Osteocyte (in vitro differentiated cells): ENCODE data around the gene PRKG1. TPM values are rescaled to one million over a fixed set of nuclear protein-coding genes. Genes with fewer than 3 reads are reported as not detected.
"Not testable (repeated sequence)": the region's sequence is repeated elsewhere in the genome, so short reads cannot be mapped to it uniquely, and the experiment has no call there.

Source experiments
- DNase-seq: peaks from one replicate; pipeline ENCODE4 v3.0.0; 2021; ENCODE audit warnings: mixed read lengths; ENCODE audit not compliant: unreplicated experiment; ENCODE audit errors: extremely low spot score
- H3K27ac Mint-ChIP-seq: one replicate; pipeline ENCODE4 v1.8.0; 2021; ENCODE audit warnings: mild to moderate bottlenecking, mixed read lengths; ENCODE audit not compliant: unreplicated experiment
- H3K27me3 Mint-ChIP-seq: one replicate; pipeline ENCODE4 v1.8.0; 2021; ENCODE audit warnings: mixed read lengths; ENCODE audit not compliant: unreplicated experiment
- H3K36me3 Mint-ChIP-seq: one replicate; pipeline ENCODE4 v1.8.0; 2021; ENCODE audit warnings: mixed read lengths; ENCODE audit not compliant: unreplicated experiment
- H3K4me1 Mint-ChIP-seq: one replicate; pipeline ENCODE4 v1.8.0; 2021; ENCODE audit warnings: mixed read lengths; ENCODE audit not compliant: unreplicated experiment
- H3K4me3 Mint-ChIP-seq: one replicate; pipeline ENCODE4 v1.8.0; 2021; ENCODE audit warnings: mild to moderate bottlenecking, moderate library complexity, mixed read lengths; ENCODE audit not compliant: unreplicated experiment
- H3K9me3 Mint-ChIP-seq: one replicate; pipeline ENCODE4 v1.8.0; 2021; ENCODE audit warnings: mixed read lengths; ENCODE audit not compliant: unreplicated experiment
- total RNA-seq: library from RNA; stranded (reverse); gene quantifications from 2 replicates; pipeline ENCODE4 v1.2.1, GENCODE V29; 2021
- TF ChIP-seq, protein P1 (sequence below): fragments of 200-600 bp; sonication (generic); IDR thresholded peaks from 2 replicates; pipeline ENCODE4 v1.5.0; 2021; ENCODE audit warnings: antibody characterized with exemption, mild to moderate bottlenecking, moderate library complexity

PRKG1 gene
- total RNA-seq, 1 donor from 2014 or later: 10.8 TPM

DNA sequence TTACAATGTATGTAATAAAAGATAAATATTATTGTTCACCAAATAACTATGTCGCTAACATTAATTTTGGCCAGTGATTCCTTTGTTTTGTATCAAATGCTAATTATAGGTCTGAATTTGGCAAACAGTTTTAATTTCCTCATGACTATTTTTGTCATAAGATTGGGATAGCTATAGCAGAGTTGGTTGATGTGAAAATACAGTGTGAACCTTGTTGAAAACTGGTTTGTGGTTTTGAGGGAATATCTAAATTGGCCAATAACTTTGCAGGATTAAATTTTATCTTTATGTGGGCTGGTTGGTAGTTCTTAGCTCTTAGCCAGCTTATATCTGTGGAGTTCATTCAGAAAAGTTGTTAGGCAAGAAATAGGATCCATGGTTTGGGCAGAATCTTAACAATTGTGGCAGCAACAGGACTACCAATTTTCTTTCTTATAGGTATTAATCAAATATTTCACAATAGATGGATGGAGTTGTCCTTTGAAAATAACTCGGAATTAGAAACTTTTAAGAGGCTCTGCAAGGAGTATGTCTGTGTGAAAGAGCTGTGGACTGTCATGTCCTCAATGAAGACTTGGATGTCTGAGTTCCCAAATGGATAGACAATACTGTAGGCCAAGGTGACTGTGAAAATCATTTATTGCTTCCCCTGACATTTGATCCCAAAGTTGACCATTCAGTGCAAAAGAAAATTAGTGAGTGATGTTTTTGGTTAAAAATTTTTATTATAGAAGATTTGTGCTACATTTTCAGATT is 73.5 kb downstream of the PRKG1 start:
- H3K27ac Mint-ChIP-seq: no peak overlapping the region

GRCh38 chr10:51156926-51157325 is 82.6 kb downstream of the PRKG1 start:
- Mint-ChIP-seq H3K4me3 (no peak overlapping the region), H3K27ac (no peak overlapping the region), H3K36me3 (no peaks in the 10 kb centered on the region), H3K27me3 (no peaks in the 10 kb centered on the region), H3K4me1 (peaks cover 4% of the 10 kb centered on the region), H3K9me3 (no peaks in the 10 kb centered on the region)
- TF ChIP-seq, protein P1, sequence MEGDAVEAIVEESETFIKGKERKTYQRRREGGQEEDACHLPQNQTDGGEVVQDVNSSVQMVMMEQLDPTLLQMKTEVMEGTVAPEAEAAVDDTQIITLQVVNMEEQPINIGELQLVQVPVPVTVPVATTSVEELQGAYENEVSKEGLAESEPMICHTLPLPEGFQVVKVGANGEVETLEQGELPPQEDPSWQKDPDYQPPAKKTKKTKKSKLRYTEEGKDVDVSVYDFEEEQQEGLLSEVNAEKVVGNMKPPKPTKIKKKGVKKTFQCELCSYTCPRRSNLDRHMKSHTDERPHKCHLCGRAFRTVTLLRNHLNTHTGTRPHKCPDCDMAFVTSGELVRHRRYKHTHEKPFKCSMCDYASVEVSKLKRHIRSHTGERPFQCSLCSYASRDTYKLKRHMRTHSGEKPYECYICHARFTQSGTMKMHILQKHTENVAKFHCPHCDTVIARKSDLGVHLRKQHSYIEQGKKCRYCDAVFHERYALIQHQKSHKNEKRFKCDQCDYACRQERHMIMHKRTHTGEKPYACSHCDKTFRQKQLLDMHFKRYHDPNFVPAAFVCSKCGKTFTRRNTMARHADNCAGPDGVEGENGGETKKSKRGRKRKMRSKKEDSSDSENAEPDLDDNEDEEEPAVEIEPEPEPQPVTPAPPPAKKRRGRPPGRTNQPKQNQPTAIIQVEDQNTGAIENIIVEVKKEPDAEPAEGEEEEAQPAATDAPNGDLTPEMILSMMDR: no peak
- no peak for DNase-seq

More for the DNA sequence above, 73.5 kb downstream of the PRKG1 start:
- H3K36me3 Mint-ChIP-seq: no peaks in the 10 kb centered on the region
- H3K4me3 Mint-ChIP-seq: no peak overlapping the region
- H3K9me3 Mint-ChIP-seq: peaks cover 4% of the 10 kb centered on the region
- TF ChIP-seq, protein P1: no peak
- no peaks in the 10 kb centered on the region for H3K27me3 Mint-ChIP-seq
- DNase-seq: no peak
- H3K4me1 Mint-ChIP-seq: no peaks in the 10 kb centered on the region

DNA sequence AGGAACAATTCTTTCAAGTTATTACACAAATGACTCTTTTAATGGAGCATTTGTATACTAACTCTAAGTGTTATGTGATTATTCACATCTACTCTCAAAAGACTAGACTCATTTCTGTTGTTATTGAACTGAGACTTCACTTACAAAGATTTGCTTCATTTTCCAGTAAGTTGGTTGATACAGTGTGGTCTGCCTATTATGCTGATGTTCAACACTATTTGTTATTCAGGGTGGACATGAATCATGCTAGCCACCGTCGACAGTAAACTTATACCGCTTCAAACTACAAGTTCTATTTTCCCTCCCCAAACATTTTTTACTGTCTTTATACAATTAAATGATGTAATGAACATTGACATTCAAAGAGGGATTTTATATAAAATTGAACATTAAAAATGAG is 84.5 kb downstream of the PRKG1 start:
- Mint-ChIP-seq H3K36me3 (no peaks in the 10 kb centered on the region), H3K4me1 (peaks cover 4% of the 10 kb centered on the region), H3K27ac (no peak overlapping the region), H3K9me3 (no peaks in the 10 kb centered on the region), H3K4me3 (no peak overlapping the region), H3K27me3 (no peaks in the 10 kb centered on the region)
- DNase-seq: no peak
- TF ChIP-seq, protein P1: no peak

GRCh38 chr10:51159841-51160240 is 85.6 kb downstream of the PRKG1 start:
- no peak for DNase-seq
- Mint-ChIP-seq H3K27ac (no peak overlapping the region), H3K9me3 (no peaks in the 10 kb centered on the region), H3K27me3 (no peaks in the 10 kb centered on the region), H3K4me1 (peaks cover 4% of the 10 kb centered on the region), H3K4me3 (no peak overlapping the region), H3K36me3 (no peaks in the 10 kb centered on the region)
- TF ChIP-seq, protein P1: no peak

DNA sequence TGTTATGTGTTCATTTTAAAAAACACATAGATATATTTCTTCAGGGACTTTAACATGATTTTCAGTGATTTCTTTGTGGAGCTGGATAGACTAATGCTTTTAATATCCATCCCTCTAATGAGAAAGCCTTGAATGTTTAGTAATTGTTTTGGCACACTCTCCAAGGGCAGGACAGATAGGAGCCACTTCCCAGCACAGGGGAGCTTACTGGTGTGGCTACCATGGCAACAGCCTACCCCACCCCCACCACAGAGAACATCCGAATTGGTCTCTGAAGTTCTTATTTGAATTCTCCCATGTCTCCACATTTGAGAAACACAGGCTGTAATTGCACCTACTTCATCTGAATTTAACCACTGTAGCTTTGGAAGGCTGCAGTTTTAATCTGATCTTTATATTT is 87.7 kb downstream of the PRKG1 start:
- H3K9me3 Mint-ChIP-seq: peaks cover 6% of the 10 kb centered on the region
- TF ChIP-seq, protein P1: no peak
- peaks cover under 1% of the 10 kb centered on the region for H3K4me1 Mint-ChIP-seq
- H3K36me3 Mint-ChIP-seq: no peaks in the 10 kb centered on the region
- DNase-seq: no peak
- no peaks in the 10 kb centered on the region for H3K27me3 Mint-ChIP-seq
- no peak overlapping the region for H3K27ac Mint-ChIP-seq
- no peak overlapping the region for H3K4me3 Mint-ChIP-seq

GRCh38 chr10:51163380-51164049 is 89.2 kb downstream of the PRKG1 start:
- not testable (repeated sequence) for H3K4me1 Mint-ChIP-seq, H3K9me3 Mint-ChIP-seq, H3K27me3 Mint-ChIP-seq, H3K4me3 Mint-ChIP-seq, DNase-seq, H3K36me3 Mint-ChIP-seq, H3K27ac Mint-ChIP-seq
